Parathyroid adenoma (tissue), 2 donors: Measurements from ENCODE around the gene CDH13.

ENCODE experiments used
- H2AFZ ChIP-seq: fragments of 300-600 bp; sonication (generic); one replicate; pipeline ENCODE4 v1.7.0; 2017; ENCODE audit warnings: antibody characterized with exemption, mild to moderate bottlenecking
- H3K27ac ChIP-seq: fragments of 300-600 bp; sonication (generic); one replicate; pipeline ENCODE4 v1.7.0; 2017
- H3K27me3 ChIP-seq: fragments of 300-600 bp; sonication (generic); one replicate; pipeline ENCODE4 v1.7.0; 2017; ENCODE audit warnings: low read length; ENCODE audit not compliant: control insufficient read depth, insufficient read depth
- H3K36me3 ChIP-seq: fragments of 300-600 bp; sonication (generic); one replicate; pipeline ENCODE4 v1.7.0; 2017; ENCODE audit warnings: low read length; ENCODE audit not compliant: control insufficient read depth, insufficient read depth
- H3K4me1 ChIP-seq: fragments of 300-600 bp; sonication (generic); one replicate; pipeline ENCODE4 v1.7.0; 2017; ENCODE audit warnings: control low read depth
- H3K4me2 ChIP-seq: fragments of 300-600 bp; sonication (generic); one replicate; pipeline ENCODE4 v1.7.0; 2017; ENCODE audit warnings: low read length
- H3K4me3 ChIP-seq: fragments of 300-600 bp; sonication (generic); one replicate; pipeline ENCODE4 v1.7.0; 2017; ENCODE audit warnings: low read depth, low read length
- H3K79me2 ChIP-seq: fragments of 300-600 bp; sonication (generic); one replicate; pipeline ENCODE4 v1.7.0; 2017; ENCODE audit warnings: control low read depth
- H3K9ac ChIP-seq: fragments of 300-600 bp; sonication (generic); one replicate; pipeline ENCODE4 v1.7.0; 2017; ENCODE audit warnings: mild to moderate bottlenecking
- H3K9me3 ChIP-seq: fragments of 300-600 bp; sonication (generic); one replicate; pipeline ENCODE4 v1.7.0; 2017; ENCODE audit warnings: low read length; ENCODE audit not compliant: control insufficient read depth
- TF ChIP-seq, protein P1 (sequence below): fragments of 300-600 bp; sonication (generic); IDR thresholded peaks from one replicate; pipeline ENCODE4 v1.7.0; 2017; ENCODE audit warnings: antibody characterized with exemption, mild to moderate bottlenecking
- donor health status: primary hyperparathyroidism.

The CDH13 gene

DNA sequence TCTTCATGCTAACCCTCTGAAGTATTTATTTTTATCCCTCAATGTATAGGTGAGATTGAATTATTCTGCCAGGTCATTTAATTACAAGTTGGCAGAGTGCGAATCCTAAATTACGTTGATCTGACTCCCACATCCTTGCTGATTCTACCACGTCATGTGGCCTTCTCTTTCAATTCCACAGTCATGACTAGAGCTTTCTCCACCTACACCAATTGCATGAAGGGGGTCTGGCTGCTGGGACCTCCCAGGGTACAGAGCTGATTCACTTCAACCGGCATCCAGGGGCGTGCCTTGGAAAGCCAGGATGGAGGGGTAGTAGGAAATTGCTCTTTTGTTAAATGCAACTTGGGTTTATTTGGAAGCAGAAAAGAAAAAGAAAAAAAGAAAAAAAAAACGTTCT, 41.1 kb upstream of the CDH13 start:
- TF ChIP-seq, protein P1, sequence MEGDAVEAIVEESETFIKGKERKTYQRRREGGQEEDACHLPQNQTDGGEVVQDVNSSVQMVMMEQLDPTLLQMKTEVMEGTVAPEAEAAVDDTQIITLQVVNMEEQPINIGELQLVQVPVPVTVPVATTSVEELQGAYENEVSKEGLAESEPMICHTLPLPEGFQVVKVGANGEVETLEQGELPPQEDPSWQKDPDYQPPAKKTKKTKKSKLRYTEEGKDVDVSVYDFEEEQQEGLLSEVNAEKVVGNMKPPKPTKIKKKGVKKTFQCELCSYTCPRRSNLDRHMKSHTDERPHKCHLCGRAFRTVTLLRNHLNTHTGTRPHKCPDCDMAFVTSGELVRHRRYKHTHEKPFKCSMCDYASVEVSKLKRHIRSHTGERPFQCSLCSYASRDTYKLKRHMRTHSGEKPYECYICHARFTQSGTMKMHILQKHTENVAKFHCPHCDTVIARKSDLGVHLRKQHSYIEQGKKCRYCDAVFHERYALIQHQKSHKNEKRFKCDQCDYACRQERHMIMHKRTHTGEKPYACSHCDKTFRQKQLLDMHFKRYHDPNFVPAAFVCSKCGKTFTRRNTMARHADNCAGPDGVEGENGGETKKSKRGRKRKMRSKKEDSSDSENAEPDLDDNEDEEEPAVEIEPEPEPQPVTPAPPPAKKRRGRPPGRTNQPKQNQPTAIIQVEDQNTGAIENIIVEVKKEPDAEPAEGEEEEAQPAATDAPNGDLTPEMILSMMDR, result no peak
- H3K4me2 ChIP-seq, result no peak overlapping the region
- no peak overlapping the region for H2AFZ ChIP-seq
- H3K36me3 ChIP-seq, result no peaks in the 10 kb centered on the region
- H3K4me1 ChIP-seq, result no peaks in the 10 kb centered on the region
- no peaks in the 10 kb centered on the region for H3K27me3 ChIP-seq
- H3K79me2 ChIP-seq, result no peaks in the 10 kb centered on the region
- no peaks in the 10 kb centered on the region for H3K9me3 ChIP-seq
- H3K27ac ChIP-seq, result no peak overlapping the region
- no peak overlapping the region for H3K9ac ChIP-seq
- no peak overlapping the region for H3K4me3 ChIP-seq

DNA sequence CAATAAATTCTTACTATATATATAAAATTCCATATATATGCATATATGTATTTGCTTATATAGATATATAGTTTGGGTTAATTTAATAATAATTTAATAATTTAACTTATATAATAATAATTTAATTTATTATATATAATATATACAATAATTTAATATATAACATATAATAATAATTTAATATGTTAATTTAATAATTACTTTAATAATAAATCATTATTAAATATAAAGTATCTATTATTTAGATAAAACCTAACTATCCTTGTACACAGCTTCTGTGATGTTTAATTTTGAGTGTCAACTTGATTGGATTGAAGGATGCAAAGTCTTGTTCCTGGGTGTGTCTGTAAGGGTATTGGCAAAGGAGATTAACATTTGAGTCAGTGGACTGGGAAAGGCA, 40.6 kb upstream of the CDH13 start:
- TF ChIP-seq, protein P1, result no peak

DNA sequence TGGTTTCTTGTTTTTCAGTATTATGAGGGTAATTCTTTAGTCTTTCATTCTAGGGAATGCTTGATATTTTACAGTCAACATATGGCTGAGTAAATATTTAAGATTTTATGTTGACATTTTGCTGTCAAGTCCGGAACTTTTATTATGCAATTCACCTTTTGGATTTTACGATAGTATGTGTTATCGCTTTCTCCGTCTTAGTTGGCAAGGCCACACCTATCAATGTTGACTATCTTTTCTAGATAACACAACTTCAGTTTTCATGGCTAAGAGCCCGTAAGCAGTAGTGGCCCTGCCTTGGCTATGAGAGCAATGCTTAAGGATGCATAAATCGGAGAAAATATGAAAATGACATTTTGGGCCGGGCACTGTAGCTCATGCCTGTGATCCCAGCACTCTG, 39.5 kb upstream of the CDH13 start:
- Histone ChIP-seq H3K36me3 (no peaks in the 10 kb centered on the region), H3K27ac (no peak overlapping the region), H3K4me3 (no peak overlapping the region), H3K79me2 (no peaks in the 10 kb centered on the region), H3K9me3 (no peaks in the 10 kb centered on the region), H3K4me2 (no peak overlapping the region), H3K4me1 (no peaks in the 10 kb centered on the region), H3K27me3 (no peaks in the 10 kb centered on the region), H2AFZ (no peak overlapping the region), H3K9ac (no peak overlapping the region)
- TF ChIP-seq, protein P1, result no peak

More for the DNA sequence above, 40.6 kb upstream of the CDH13 start:
- Histone ChIP-seq H3K4me3 (no peak overlapping the region), H3K9me3 (no peaks in the 10 kb centered on the region), H3K79me2 (no peaks in the 10 kb centered on the region), H3K36me3 (no peaks in the 10 kb centered on the region), H2AFZ (no peak overlapping the region), H3K4me2 (no peak overlapping the region), H3K9ac (no peak overlapping the region), H3K4me1 (no peaks in the 10 kb centered on the region), H3K27me3 (no peaks in the 10 kb centered on the region), H3K27ac (no peak overlapping the region)

- Histone ChIP-seq H3K9ac (no peak overlapping the region), H3K27me3 (no peaks in the 10 kb centered on the region), H3K4me3 (no peak overlapping the region), H3K27ac (no peak overlapping the region), H3K4me2 (no peak overlapping the region), H3K79me2 (no peaks in the 10 kb centered on the region), H3K4me1 (no peaks in the 10 kb centered on the region), H3K36me3 (no peaks in the 10 kb centered on the region), H2AFZ (no peak overlapping the region), H3K9me3 (no peaks in the 10 kb centered on the region)
- TF ChIP-seq, protein P1, result no peak
Measured at GRCh38 chr16:82589407-82589806, 37.4 kb upstream of the CDH13 start.

GRCh38 chr16:82594114-82594513, 32.7 kb upstream of the CDH13 start:
- TF ChIP-seq, protein P1, result no peak

More at GRCh38 chr16:82594114-82594513, 32.7 kb upstream of the CDH13 start:
- Histone ChIP-seq H3K36me3 (no peaks in the 10 kb centered on the region), H3K79me2 (no peaks in the 10 kb centered on the region), H3K4me2 (no peak overlapping the region), H3K9ac (no peak overlapping the region), H2AFZ (no peak overlapping the region), H3K9me3 (no peaks in the 10 kb centered on the region), H3K4me3 (no peak overlapping the region), H3K4me1 (no peaks in the 10 kb centered on the region), H3K27me3 (no peaks in the 10 kb centered on the region), H3K27ac (no peak overlapping the region)
